Panc1 (cell line): ENCODE data around the gene C1QTNF1.

Experiments
- CTCF ChIP-seq: fragments of 450-650 bp; IDR thresholded peaks from 2 replicates; pipeline ENCODE4 v1.5.1; 2017; ENCODE audit warnings: mild to moderate bottlenecking
- POLR2AphosphoS5 ChIP-seq: IDR thresholded peaks from 2 replicates; pipeline ENCODE4 v1.6.1; 2012; ENCODE audit warnings: mild to moderate bottlenecking, low read depth, low read length, moderate library complexity
- REST ChIP-seq, 2 experiments: IDR thresholded peaks; 2 replicates each; pipeline ENCODE4 v1.6.1; 2011 to 2012; ENCODE audit warnings: low read depth in 2 of 2, control low read depth in 1 of 2, low read length in 1 of 2, mild to moderate bottlenecking in 1 of 2, moderate library complexity in 1 of 2; ENCODE audit not compliant: insufficient read depth in 1 of 2
- SIN3A ChIP-seq: IDR thresholded peaks from 2 replicates; pipeline ENCODE4 v1.6.1; 2012; ENCODE audit warnings: low read depth, mild to moderate bottlenecking, low read length, moderate library complexity, borderline replicate concordance; ENCODE audit not compliant: insufficient read depth
- TCF7L2 ChIP-seq: IDR thresholded peaks from 2 replicates; pipeline ENCODE4 v1.6.1; 2011; ENCODE audit warnings: mild to moderate bottlenecking, low read depth, low read length, inconsistent platforms

GRCh38 chr17:79073016-79073705, 49.2 kb downstream of the C1QTNF1 start:
- TF ChIP-seq CTCF: no peak
- no peak for TF ChIP-seq TCF7L2
- no peak for TF ChIP-seq POLR2AphosphoS5
- no peak for TF ChIP-seq REST (IDR thresholded peaks at IDR 0.05; ENCODE audit: insufficient read depth in 1 of 2, low read depth in 2 of 2, low read length in 1 of 2)
- TF ChIP-seq SIN3A: no peak
